ENCODE measurements around the gene CHMP6.

Gene CHMP6

GRCh38 chr17:80995131-80995530 lies 3.5 kb downstream of the CHMP6 start:
- DNase-seq: no peak

- no peak for DNase-seq
Measured at GRCh38 chr17:80996422-80997305, 5.0 kb downstream of the CHMP6 start.

- DNase-seq: no peak
Measured at GRCh38 chr17:80997424-80998117, 5.9 kb downstream of the CHMP6 start.

- no peak for DNase-seq
Measured at GRCh38 chr17:80998118-80998747, 6.6 kb downstream of the CHMP6 start.

- no peak for DNase-seq
Measured at GRCh38 chr17:80998748-80999535, 7.3 kb downstream of the CHMP6 start.

GRCh38 chr17:80999536-81000333 lies 8.1 kb downstream of the CHMP6 start:
- DNase-seq: no peak

- no peak for DNase-seq
Measured at GRCh38 chr17:81000334-81000630, 8.6 kb downstream of the CHMP6 start.

- no peak for DNase-seq
Measured at GRCh38 chr17:81000631-81001357, 9.2 kb downstream of the CHMP6 start.

- DNase-seq: no peak
Measured at GRCh38 chr17:81002013-81002384, 10.4 kb downstream of the CHMP6 start.

GRCh38 chr17:81002409-81003361 lies 11.0 kb downstream of the CHMP6 start:
- DNase-seq: peak; percentile 71

GRCh38 chr17:81003711-81004475 lies 12.3 kb downstream of the CHMP6 start:
- DNase-seq: no peak

- no peak for DNase-seq
Measured at GRCh38 chr17:81006891-81007290, 15.2 kb downstream of the CHMP6 start.

GRCh38 chr17:81008140-81008539 lies 16.5 kb downstream of the CHMP6 start:
- DNase-seq: no peak

- DNase-seq: no peak
Measured at GRCh38 chr17:81009136-81009535, 17.5 kb downstream of the CHMP6 start.

GRCh38 chr17:81010935-81011334 lies 19.3 kb downstream of the CHMP6 start:
- DNase-seq: peak; percentile 49

GRCh38 chr17:81011951-81012350 lies 20.3 kb downstream of the CHMP6 start:
- peak; percentile 40 for DNase-seq

GRCh38 chr17:81012574-81013447 lies 21.2 kb downstream of the CHMP6 start:
- DNase-seq: no peak

- peak; percentile 50 for DNase-seq
Measured at GRCh38 chr17:81013642-81014041, 22.0 kb downstream of the CHMP6 start.

GRCh38 chr17:81015136-81015535 lies 23.5 kb downstream of the CHMP6 start:
- no peak for DNase-seq

Measured in OCI-M1 (cell line).